Tongue (tissue), 2 donors: ENCODE data around the gene LOXL4. TPM values are rescaled to one million over a fixed set of nuclear protein-coding genes. Genes with fewer than 3 reads are reported as not detected.
"Not testable (repeated sequence)": the region's sequence is repeated elsewhere in the genome, so short reads cannot be mapped to it uniquely, and the experiment has no call there.

Experiments used
- DNase-seq: peaks from one replicate; pipeline ENCODE4 v3.0.0-alpha.2; 2015
- total RNA-seq: library from RNA; depleted of rRNA; stranded (reverse); fragments of >200 nt; gene quantifications from one replicate; pipeline ENCODE4 v1.2.3, GENCODE V29; 2014

Gene LOXL4
- total RNA-seq, 1 donor from 2014 or later, result 10.5 TPM

- no peak for DNase-seq
These were observed 27.5 kb downstream of the LOXL4 start for GRCh38 chr10:98240524-98240923.

- DNase-seq, result no peak
These were observed 29.6 kb downstream of the LOXL4 start for GRCh38 chr10:98238391-98238790.

DNA sequence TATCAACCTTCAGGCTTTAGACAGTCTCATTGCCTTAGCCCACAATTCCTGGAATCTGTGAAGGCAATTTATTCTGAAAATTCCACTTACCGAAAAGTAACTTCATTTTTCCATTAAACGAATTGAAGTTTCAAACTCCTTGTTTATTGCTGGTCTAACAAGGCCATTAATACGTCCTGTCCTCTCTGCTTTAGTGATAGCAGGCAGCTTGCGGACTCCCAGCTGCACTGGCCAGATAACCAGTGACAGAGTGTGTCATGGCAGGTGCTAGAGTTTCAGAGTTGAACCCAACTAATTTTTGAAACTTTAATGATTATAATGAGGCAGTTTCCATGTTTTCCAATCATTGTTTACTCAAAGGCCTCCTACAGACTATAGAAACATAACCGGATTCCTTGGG is 31.1 kb downstream of the LOXL4 start:
- DNase-seq, result no peak

GRCh38 chr10:98235846-98236245 is 32.1 kb downstream of the LOXL4 start:
- no peak for DNase-seq

DNA sequence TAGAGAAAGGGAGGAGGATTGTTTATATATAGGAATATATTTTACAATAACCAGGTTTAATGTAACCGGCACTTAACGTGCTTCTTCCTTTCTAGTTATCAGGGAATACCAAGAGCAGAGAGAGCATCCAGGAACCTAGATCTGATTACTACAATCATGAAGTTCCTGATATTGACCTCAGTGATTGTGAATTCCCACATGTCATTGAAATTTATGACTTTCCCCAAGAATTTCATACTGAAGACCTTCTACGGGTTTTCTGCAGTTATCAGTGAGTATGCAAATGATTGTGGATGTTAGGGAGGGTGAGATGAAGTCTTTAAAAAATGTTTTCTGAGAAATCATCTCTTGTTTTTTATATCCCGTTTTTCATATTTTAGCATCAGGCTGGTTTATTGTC is 36.6 kb downstream of the LOXL4 start:
- DNase-seq, result no peak

- not testable (repeated sequence) for DNase-seq
These were observed 39.7 kb downstream of the LOXL4 start for GRCh38 chr10:98228266-98228665.

DNA sequence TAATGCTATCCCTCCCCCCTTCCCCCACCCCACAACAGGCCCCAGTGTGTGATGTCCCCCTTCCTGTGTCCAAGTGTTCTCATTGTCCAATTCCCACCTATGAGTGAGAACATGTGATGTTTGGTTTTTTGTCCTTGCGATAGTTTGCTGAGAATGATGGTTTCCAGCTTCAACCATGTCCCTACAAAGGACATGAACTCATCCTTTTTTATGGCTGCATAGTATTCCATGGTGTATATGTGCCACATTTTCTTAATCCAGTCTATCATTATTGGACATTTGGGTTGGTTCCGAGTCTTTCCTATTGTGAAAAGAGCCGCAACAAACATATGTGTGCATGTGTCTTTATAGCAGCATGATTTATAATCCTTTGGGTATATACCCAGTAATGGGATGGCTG is 40.3 kb downstream of the LOXL4 start:
- DNase-seq, result not testable (repeated sequence)

DNA sequence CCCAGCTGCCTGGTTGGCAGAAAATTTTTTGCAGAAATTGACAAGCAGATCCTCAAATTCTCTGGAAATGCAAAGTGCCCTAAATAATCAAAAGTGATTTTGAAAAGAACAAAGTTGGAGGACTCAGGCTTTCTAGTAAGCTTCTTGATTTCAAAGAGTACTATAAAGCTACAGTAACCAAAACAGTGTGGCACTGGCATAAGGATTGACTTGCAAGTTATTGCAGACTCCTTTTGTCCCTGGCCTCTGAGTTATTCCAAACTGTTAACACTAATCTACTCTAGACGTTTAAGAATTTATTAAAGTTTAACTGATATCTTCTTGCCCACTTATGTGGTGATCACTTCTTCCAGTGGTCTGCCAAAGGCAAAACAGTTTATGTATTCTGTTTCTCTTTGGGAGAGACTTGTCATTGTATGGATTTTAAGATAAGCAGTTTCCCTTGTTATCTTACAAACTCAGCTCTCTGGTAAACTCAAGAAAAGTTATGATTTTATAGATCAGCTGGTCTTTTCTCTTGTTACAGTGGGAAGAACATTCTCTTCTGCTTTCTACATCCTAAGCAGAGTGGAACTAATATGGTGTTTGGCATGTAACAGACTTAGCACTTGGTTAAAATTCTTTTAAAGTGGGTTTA is 41.4 kb downstream of the LOXL4 start:
- no peak for DNase-seq

DNA sequence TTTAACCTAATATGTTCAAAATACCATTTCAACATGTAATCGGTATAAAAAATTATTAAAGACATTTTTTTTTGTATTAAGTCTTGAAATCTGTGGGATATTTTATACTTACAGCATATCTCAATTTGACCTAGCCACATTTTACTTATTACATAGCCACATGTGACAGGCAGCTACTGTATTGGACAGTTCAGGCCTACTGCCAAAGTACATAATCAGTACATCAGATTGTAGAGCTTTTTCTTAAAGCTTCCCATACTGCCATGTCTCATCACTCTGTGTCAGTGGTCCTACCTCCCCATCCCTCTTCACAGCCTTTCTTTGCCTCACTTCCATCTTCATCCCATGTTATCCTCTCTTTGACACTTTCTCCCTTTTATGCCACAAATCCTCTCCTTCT is 43.0 kb downstream of the LOXL4 start:
- DNase-seq, result no peak

- no peak for DNase-seq
These were observed 43.5 kb downstream of the LOXL4 start for GRCh38 chr10:98224509-98224908.

DNA sequence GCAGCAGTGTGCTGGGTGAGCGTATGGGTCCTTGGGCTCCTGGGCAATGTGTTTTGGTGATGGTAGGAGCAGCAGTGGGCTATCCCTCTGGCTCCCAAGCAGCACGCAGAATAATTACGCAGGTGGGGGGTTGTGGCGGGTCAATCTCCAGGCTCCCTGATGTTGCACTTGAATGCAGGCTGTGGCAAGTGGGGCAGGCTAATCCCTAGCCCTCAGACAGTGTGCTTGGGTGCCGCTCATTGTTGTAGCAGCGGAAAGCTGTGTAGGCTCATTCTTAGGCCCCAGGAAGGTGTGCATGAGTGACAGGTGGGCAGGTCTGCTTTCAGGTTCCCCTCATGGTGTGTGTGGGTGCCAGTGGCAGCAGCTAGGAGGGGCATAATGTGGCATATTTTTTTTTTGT is 44.1 kb downstream of the LOXL4 start:
- no peak for DNase-seq

DNA sequence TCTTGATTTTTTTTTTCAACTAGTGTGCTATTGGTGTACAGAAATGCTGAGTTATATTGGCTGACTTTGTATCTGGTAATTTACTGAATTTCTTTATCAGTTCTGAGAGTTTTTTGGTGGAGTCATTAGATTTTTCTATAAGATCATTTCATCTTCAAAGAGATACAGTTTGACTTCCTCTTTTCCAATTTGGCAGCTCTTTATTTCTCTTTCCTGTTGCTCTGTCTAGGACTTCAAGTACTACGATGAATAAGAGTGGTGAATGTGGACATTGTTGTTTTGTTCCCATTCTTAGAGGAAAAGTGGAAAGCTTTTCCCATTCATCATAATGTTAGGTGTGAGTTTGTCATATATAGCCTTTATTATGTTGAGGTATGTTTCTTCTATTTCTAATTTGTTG is 50.2 kb downstream of the LOXL4 start:
- no peak for DNase-seq

DNA sequence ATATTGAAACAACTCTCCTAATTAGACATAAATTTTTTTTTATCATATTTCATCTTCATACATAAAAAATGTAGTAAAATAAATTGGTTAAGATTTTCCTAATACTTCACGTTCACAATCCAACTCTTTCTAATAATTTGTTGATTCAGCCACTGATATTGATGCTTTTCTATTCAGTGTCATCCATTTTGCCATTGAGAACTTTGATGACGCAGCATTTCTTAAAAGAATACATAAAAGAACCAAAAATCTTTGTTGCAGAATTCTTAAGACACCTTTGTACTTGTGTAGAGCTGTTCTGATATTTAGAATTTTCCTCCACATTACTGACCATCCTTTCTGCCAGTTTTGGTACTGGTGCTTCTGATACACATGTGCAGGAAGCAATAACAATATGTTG is 52.6 kb downstream of the LOXL4 start:
- no peak for DNase-seq

DNA sequence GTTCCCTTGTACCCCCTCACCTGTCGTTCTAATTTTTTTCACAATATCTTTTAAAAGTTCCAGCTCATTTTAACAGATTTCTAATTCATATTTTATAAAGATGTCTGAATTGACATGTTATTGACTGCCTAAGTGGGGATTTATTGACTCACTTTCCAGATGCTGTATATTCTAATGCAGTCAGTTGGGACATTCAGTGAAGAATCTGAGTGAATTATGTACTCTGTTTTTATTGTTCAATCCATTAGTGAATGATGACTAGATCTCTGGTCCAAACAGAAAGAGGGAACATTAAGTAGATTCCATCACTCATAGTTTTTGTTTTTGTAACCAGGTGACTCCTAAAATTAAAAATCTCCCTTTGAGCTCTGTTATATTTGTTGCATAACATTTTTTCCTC is 54.3 kb downstream of the LOXL4 start:
- DNase-seq, result no peak

DNA sequence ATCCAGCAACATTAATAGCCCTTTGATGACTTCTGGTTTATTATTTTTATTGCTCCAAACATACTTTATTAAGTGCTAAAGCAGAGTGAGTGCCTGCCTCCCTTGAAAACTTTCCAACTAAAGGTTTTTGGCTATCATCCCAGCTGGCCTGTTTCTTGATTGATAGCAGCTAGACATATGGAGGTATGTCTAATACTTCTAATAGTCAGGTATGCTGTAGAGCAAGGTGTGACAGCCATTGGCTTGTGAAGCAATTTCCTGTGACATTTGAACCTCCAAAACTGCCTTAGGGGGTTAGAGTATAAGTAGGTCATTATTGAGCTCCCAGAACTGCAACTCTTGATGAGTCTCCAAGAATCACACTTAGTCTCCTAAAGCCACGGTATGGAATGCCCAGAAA is 55.8 kb downstream of the LOXL4 start:
- DNase-seq, result peak; percentile 28

DNA sequence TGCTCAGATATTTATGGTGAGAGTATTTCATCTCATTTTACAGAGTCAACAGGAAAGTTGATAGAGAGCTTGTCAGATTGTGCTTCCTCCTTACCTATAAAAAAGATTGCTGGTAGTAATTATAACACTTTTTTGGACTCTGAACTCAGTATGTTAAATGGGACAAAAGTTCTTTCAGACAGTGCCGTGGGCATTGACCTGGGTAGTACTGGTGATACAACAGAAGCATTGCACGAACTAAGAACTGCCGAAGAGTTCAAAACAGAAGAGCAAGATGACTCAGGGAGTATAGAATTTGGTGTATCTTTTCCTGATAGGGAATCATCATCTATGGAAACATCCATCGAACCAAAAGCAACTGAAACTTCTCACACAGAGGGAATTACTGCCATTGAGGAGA is 58.6 kb downstream of the LOXL4 start:
- DNase-seq, result no peak

DNA sequence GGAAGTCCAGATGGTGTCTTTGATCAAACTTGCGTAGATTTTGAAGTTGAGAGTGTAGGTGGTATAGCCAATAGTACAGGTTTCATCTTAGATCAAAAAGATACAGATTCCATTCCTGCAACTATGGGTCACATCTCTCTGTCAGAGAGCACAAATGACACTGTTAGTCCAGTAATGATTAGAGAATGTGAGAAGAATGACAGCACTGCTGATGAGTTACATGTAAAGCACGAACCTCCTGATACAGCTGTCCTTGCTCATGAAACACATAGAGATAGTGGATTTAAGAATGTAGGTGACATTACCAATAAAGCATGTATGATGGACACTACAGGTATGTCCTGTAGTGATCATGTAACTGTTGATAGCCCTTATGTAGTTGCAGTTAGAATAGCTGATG is 59.1 kb downstream of the LOXL4 start:
- no peak for DNase-seq

DNA sequence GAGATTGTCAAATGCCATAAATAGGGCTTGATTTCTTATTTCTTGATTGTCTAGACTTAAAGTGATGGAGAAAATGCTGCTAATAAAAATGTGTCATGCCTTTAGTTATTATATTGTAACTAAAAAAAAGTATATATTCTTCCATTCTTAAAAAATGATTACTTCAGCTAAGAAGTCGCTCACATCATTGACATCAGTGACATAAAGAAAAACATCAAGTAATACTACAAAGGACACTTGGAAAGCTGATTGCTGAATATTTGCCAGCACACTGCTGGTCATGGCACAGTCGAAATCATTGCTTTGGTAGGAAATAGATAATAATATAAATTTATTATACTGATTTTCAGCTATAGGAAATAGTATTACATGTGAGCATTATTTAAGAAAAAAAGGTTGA is 62.6 kb downstream of the LOXL4 start:
- no peak for DNase-seq

DNA sequence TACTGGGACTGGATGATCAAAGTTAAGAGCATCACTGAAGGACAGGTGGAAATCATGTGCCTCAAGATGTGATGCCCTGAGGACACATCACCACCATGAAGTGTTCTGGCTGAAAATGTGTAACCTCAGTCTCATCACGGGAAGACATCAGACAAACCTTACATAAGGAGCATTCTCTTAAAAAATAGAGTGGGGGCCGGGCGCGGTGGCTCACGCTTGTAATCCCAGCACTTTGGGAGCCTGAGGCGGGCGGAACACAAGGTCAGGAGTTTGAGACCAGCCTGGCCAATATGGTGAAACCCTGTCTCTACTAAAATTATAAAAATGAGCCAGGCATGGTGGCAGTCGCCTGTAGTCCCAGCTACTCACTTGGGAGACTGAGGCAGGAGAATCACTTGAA is 65.6 kb downstream of the LOXL4 start:
- DNase-seq, result no peak

GRCh38 chr10:98201760-98202159 is 66.2 kb downstream of the LOXL4 start:
- DNase-seq, result no peak

Other genes starting within 250 kb of the LOXL4 start
- 2.6 TPM for gene CRTAC1, start 237.6 kb downstream of the LOXL4 start, total RNA-seq
- gene R3HCC1L, start 133.5 kb downstream of the LOXL4 start, total RNA-seq, result 17.4 TPM
- gene PYROXD2, start 147.0 kb upstream of the LOXL4 start, total RNA-seq, result 4.5 TPM
- 12.0 TPM for gene HPS1, start 178.7 kb upstream of the LOXL4 start, total RNA-seq